K562 (cell line): ENCODE results near the gene ADCY9.

Source experiments
- CBX1 ChIP-seq: sonication (generic); IDR thresholded peaks from 2 replicates; pipeline ENCODE4 v1.6.1; 2016; ENCODE audit warnings: antibody characterized with exemption, low read depth, mild to moderate bottlenecking
- EP300 ChIP-seq: IDR thresholded peaks from 2 replicates; pipeline ENCODE4 v1.6.1; 2012; ENCODE audit warnings: low read length, improper control_type of control experiment
- GATAD2A ChIP-seq: fragments of 450-650 bp; IDR thresholded peaks from 2 replicates; pipeline ENCODE4 v1.6.1; 2017
- SOX6 ChIP-seq: fragments of 450-650 bp; IDR thresholded peaks from 2 replicates; pipeline ENCODE4 v1.6.1; 2014; ENCODE audit warnings: mild to moderate bottlenecking
- UBTF ChIP-seq, 2 experiments: IDR thresholded peaks; 2 replicates each; pipeline ENCODE4 v1.6.1; 2012; ENCODE audit warnings: improper control_type of control experiment in 2 of 2, low read depth in 2 of 2, low read length in 2 of 2, borderline replicate concordance in 1 of 2

GRCh38 chr16:4114257-4115208 is 1.7 kb downstream of the ADCY9 start:
- TF ChIP-seq EP300: no peak
- no peak for TF ChIP-seq CBX1
- TF ChIP-seq UBTF (IDR thresholded peaks at IDR 0.05; ENCODE audit: borderline replicate concordance in 1 of 2, low read depth in 2 of 2, low read length in 2 of 2): no peak
- TF ChIP-seq SOX6: no peak
- no peak for TF ChIP-seq GATAD2A
